ENCODE measurements around the gene ADAMTS7. TPM values are rescaled to one million over a fixed set of nuclear protein-coding genes. Genes with fewer than 3 reads are reported as not detected.
"Not testable (repeated sequence)": the region's sequence is repeated elsewhere in the genome, so short reads cannot be mapped to it uniquely, and the experiment has no call there.

Gene ADAMTS7
- total RNA-seq, 4 donors from 2014 or later = 0.59 to 2.1 (median 0.60) TPM

- no peak for TF ChIP-seq POLR2A (IDR thresholded peaks at IDR 0.05)
- TF ChIP-seq, protein P1, sequence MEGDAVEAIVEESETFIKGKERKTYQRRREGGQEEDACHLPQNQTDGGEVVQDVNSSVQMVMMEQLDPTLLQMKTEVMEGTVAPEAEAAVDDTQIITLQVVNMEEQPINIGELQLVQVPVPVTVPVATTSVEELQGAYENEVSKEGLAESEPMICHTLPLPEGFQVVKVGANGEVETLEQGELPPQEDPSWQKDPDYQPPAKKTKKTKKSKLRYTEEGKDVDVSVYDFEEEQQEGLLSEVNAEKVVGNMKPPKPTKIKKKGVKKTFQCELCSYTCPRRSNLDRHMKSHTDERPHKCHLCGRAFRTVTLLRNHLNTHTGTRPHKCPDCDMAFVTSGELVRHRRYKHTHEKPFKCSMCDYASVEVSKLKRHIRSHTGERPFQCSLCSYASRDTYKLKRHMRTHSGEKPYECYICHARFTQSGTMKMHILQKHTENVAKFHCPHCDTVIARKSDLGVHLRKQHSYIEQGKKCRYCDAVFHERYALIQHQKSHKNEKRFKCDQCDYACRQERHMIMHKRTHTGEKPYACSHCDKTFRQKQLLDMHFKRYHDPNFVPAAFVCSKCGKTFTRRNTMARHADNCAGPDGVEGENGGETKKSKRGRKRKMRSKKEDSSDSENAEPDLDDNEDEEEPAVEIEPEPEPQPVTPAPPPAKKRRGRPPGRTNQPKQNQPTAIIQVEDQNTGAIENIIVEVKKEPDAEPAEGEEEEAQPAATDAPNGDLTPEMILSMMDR (IDR thresholded peaks at IDR 0.05) = no peak
- no peak overlapping the region for H3K4me3 ChIP-seq (ENCODE audit: low read depth, poor library complexity, severe bottlenecking)
- intact Hi-C loops (cut with DNase I; ENCODE audit: low total_unique reads) = no loop called here
- DNase-seq (ENCODE audit: low spot score in 2 of 2) = no peak
- 92 to 93% methylated on average over 4 of the region's 4 CpGs for WGBS, 2 donors
These were observed 19.9 kb downstream of the ADAMTS7 start for GRCh38 chr15:78791357-78791756.

- intact Hi-C loops (cut with DNase I; ENCODE audit: low total_unique reads) = no loop called here
- DNase-seq (ENCODE audit: low spot score in 2 of 2) = no peak
- TF ChIP-seq, protein P1 (IDR thresholded peaks at IDR 0.05) = no peak
- TF ChIP-seq POLR2A (IDR thresholded peaks at IDR 0.05) = no peak
- WGBS, 2 donors = 63 to 64% methylated on average over 4 of the region's 4 CpGs
- H3K4me3 ChIP-seq (ENCODE audit: low read depth, poor library complexity, severe bottlenecking) = no peak overlapping the region
These were observed 21.2 kb downstream of the ADAMTS7 start for GRCh38 chr15:78790027-78790426.

DNA sequence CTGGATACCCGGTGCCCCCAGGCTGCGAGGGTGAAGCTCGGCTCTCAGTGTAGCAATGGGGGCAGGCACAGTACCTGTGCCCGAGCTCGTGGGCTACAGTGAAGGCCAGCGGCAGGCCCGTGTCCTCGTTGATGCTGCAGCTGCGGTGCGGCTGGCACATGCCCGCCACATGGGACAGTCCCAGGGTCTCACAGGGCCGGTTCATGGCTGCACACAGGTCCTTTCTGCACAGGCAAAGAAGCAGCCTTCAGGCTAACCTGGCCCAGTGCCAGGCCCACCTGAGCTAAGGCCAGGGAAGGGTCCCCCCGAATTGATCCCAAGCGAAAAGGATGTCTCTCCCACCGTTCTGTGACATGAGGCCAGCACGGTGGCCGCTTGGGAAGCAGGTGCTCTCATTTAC, 21.6 kb downstream of the ADAMTS7 start:
- intact Hi-C loops (cut with DNase I; ENCODE audit: low total_unique reads) = no loop called here
- TF ChIP-seq, protein P1 (IDR thresholded peaks at IDR 0.05) = no peak
- no peak for TF ChIP-seq POLR2A (IDR thresholded peaks at IDR 0.05)
- WGBS, 2 donors = 88 to 93% methylated on average over 8 to 16 of the region's 17 CpGs
- DNase-seq (ENCODE audit: low spot score in 2 of 2) = no peak
- no peak overlapping the region for H3K4me3 ChIP-seq (ENCODE audit: low read depth, poor library complexity, severe bottlenecking)

DNA sequence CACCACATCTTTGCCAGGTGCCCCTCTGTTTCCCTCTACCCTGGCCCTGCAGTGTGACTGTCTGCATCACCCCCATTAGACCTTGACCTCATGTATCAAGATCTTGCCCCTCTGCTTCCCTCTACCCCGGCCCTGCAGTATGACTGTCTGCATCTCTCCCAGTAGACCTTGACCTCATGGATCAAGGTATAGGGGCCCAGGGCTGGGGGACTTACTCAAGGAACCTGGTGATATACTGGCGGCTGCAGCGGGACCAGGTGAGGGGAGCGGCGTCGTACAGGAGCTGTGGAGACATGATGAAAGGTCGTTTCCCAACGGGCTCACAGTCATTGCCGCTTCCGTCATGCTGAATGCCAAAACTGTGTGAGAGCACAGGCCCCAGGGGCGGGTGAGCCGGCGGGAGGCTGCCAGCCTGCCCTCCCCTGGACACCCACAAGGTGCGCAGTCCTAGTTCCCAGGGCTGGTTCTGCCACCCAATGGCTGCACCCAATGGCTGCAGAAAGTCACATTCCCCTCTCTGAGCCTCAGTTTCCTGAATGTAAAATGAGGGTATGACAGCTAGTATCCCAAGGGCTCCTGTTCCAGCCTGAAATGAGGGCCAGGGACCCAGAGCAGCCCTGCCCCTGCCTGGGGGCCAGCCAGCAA, 23.1 kb downstream of the ADAMTS7 start:
- H3K4me3 ChIP-seq (ENCODE audit: low read depth, poor library complexity, severe bottlenecking) = no peak overlapping the region
- DNase-seq (ENCODE audit: low spot score in 2 of 2) = no peak
- intact Hi-C loops (cut with DNase I; ENCODE audit: low total_unique reads) = no loop called here
- TF ChIP-seq, protein P1 (IDR thresholded peaks at IDR 0.05) = no peak
- no peak for TF ChIP-seq POLR2A (IDR thresholded peaks at IDR 0.05)
- WGBS, 2 donors = 78 to 83% methylated on average over 14 of the region's 14 CpGs

- H3K4me3 ChIP-seq (ENCODE audit: low read depth, poor library complexity, severe bottlenecking); intact Hi-C loops (cut with DNase I; ENCODE audit: low total_unique reads); DNase-seq (ENCODE audit: low spot score in 2 of 2): not testable (repeated sequence)
- WGBS, 2 donors = 57 to 75% methylated on average over 1 to 2 of the region's 2 CpGs
These were observed 28.9 kb downstream of the ADAMTS7 start for GRCh38 chr15:78782402-78782801.

- 64 to 72% methylated on average over 4 of the region's 4 CpGs for WGBS, 2 donors
- DNase-seq (ENCODE audit: low spot score in 2 of 2); intact Hi-C loops (cut with DNase I; ENCODE audit: low total_unique reads); H3K4me3 ChIP-seq (ENCODE audit: low read depth, poor library complexity, severe bottlenecking): not testable (repeated sequence)
These were observed 29.9 kb downstream of the ADAMTS7 start for GRCh38 chr15:78781381-78781780.

DNA sequence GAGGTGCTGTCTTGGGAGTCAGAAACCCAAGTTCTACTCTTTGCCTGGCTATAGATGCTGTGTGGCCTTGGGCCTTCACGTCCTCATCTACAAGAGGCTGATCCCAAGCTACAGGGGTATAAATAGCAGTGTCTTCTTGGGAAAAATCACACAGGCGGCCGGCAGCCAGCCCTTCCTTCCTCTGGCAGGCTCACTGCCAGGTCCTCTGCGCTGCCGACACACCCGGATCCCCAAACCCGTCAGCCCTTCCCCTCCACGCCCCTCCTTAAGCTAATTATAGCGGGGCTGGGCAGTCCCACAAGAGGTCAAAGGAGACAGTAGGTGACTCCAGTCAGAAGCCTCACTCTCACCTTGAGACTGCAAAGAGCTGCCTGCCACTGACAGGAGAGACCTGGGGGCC, 31.3 kb downstream of the ADAMTS7 start:
- DNase-seq (ENCODE audit: low spot score in 2 of 2); intact Hi-C loops (cut with DNase I; ENCODE audit: low total_unique reads); H3K4me3 ChIP-seq (ENCODE audit: low read depth, poor library complexity, severe bottlenecking): not testable (repeated sequence)
- no CpG with 5 or more reads among the region's 9 CpGs for WGBS, 2 donors

- intact Hi-C loops (cut with DNase I; ENCODE audit: low total_unique reads); H3K4me3 ChIP-seq (ENCODE audit: low read depth, poor library complexity, severe bottlenecking); DNase-seq (ENCODE audit: low spot score in 2 of 2): not testable (repeated sequence)
- 79 to 81% methylated on average over 7 to 10 of the region's 11 CpGs for WGBS, 2 donors
These were observed 32.0 kb downstream of the ADAMTS7 start for GRCh38 chr15:78779176-78779785.
